ENCODE measurements around the gene PACS2. TPM values are rescaled to one million over a fixed set of nuclear protein-coding genes. Genes with fewer than 3 reads are reported as not detected.

Gene PACS2
- total and polyA plus RNA-seq, 2 of the 4 experiments (the other 2 are of a cell fraction), result 15.6 to 32.2 TPM

DNA sequence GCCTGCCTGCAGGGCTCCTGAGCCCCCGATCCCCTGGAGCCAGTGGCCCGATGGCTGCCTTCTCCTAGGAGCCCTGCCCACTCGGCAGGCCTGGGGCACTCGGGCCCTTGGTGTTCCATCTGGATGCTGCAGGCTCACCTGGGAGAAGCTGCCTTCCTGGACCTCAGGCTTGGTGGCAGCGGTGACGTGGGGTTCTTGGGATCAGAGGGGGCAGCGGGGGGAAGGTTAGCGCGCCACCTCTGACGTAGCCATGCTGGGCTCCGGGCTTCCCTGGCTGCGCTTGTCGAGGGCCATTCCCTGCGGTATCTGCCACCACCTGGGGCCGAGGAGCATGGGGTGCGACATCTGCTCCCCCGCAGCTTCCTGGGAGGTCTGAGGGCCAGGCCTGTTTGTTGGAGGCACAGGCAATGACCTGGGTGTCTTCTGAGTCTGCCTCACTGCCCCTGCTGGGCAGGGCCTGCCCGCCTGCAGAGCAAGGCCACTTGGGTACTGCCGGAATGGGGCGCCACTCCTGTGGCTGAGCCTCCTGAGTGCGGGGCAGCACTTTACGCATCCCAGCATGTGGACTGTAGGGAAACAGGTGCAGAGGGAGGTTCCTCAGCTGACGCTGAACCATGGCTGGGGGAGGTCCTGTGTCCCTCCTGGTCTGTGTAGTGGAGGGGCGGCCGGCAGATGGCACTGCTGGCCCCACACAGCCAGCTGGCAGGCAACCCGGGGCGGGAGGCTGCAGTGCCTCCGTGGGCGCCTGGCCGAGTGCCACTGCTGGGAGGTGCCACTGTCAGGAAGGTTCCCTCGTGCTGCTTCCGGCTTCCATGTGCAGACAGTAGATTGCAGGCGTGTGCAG, 125.4 kb downstream of the PACS2 start:
- no peak overlapping the region for H2AK9ac ChIP-seq (replicated peaks; ENCODE audit: low read depth, low read length, poor library complexity)
- H3K9me1 ChIP-seq (ENCODE audit: insufficient read depth, low read length), result no peaks in the 10 kb centered on the region
- no peak overlapping the region for H3K27ac ChIP-seq (ENCODE audit: insufficient read depth, low read length)
- H3K18ac ChIP-seq (ENCODE audit: low read depth, low read length), result no peak overlapping the region
- no peak overlapping the region for H3K14ac ChIP-seq (replicated peaks; ENCODE audit: low read depth, low read length)
- H3K4me3 ChIP-seq (ENCODE audit: insufficient read depth, low read depth, low read length), result no peak overlapping the region
- intact Hi-C loops (cut with micrococcal nuclease), result no loop called here
- CTCF ChIA-PET, result no interaction called here
- ATAC-seq (ENCODE audit: low read depth) (no peak), DNase-seq (no peak)
- dilution Hi-C loops (cut with HindIII; ENCODE audit: low sequenced_read_pairs, unreplicated experiment), result no loop called here
- H2BK20ac ChIP-seq (ENCODE audit: low read depth, low read length), result no peak overlapping the region
- no peak overlapping the region for H3K9ac ChIP-seq (ENCODE audit: low read depth, low read length)
- TF ChIP-seq CHD1 (IDR thresholded peaks at IDR 0.05; ENCODE audit: low read depth, low read length), result no peak
- no peak for TF ChIP-seq CEBPB (IDR thresholded peaks at IDR 0.05; ENCODE audit: low read depth, low read length)
- TF ChIP-seq RCOR1 (IDR thresholded peaks at IDR 0.05; ENCODE audit: insufficient replicate concordance, low read length), result no peak
- TF ChIP-seq, protein P1, sequence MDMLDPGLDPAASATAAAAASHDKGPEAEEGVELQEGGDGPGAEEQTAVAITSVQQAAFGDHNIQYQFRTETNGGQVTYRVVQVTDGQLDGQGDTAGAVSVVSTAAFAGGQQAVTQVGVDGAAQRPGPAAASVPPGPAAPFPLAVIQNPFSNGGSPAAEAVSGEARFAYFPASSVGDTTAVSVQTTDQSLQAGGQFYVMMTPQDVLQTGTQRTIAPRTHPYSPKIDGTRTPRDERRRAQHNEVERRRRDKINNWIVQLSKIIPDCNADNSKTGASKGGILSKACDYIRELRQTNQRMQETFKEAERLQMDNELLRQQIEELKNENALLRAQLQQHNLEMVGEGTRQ (IDR thresholded peaks at IDR 0.05; ENCODE audit: low read depth, low read length), result no peak
- TF ChIP-seq, protein P2, sequence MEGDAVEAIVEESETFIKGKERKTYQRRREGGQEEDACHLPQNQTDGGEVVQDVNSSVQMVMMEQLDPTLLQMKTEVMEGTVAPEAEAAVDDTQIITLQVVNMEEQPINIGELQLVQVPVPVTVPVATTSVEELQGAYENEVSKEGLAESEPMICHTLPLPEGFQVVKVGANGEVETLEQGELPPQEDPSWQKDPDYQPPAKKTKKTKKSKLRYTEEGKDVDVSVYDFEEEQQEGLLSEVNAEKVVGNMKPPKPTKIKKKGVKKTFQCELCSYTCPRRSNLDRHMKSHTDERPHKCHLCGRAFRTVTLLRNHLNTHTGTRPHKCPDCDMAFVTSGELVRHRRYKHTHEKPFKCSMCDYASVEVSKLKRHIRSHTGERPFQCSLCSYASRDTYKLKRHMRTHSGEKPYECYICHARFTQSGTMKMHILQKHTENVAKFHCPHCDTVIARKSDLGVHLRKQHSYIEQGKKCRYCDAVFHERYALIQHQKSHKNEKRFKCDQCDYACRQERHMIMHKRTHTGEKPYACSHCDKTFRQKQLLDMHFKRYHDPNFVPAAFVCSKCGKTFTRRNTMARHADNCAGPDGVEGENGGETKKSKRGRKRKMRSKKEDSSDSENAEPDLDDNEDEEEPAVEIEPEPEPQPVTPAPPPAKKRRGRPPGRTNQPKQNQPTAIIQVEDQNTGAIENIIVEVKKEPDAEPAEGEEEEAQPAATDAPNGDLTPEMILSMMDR (conservative IDR thresholded peaks at IDR 0.05; ENCODE audit: low read depth, low read length), result no peak
- no peak for TF ChIP-seq POLR2A (IDR thresholded peaks at IDR 0.05; ENCODE audit: low read depth, low read length)
- H3K56ac ChIP-seq (ENCODE audit: extremely low read depth, insufficient read depth, low read length), result no peak overlapping the region
- H4K91ac ChIP-seq (ENCODE audit: insufficient read depth, low read depth, low read length), result no peak overlapping the region
- H3K9me3 ChIP-seq (ENCODE audit: control insufficient read depth, insufficient read depth, low read length), result no peaks in the 10 kb centered on the region
- no peak overlapping the region for H2AFZ ChIP-seq (replicated peaks; ENCODE audit: low read length, poor library complexity)
- BruUV-seq (replicated peaks), result no TSS peak
- no peaks in the 10 kb centered on the region for H3K27me3 ChIP-seq (ENCODE audit: control insufficient read depth, insufficient read depth, low read length)
- POLR2A ChIA-PET (ENCODE audit: unreplicated experiment), result interaction anchor here (0.5 kb wide), 1 partner anchor 378 kb away, joined by 7 read pairs; no protein-coding TSS in a partner anchor
- H4K8ac ChIP-seq (ENCODE audit: low read depth in 2 of 2, low read length in 2 of 2), result no peak overlapping the region
- H4K5ac ChIP-seq (ENCODE audit: low read depth, low read length), result no peak overlapping the region
- no peaks in the 10 kb centered on the region for H3K4me1 ChIP-seq (ENCODE audit: control insufficient read depth, insufficient read depth, low read length)
- H3K79me1 ChIP-seq (ENCODE audit: low read depth in 1 of 2, low read length in 2 of 2), result peaks cover 12 to 63% of the 10 kb centered on the region in 2 experiments
- no peak overlapping the region for H3K4me2 ChIP-seq (ENCODE audit: low read depth, low read length)
- peaks cover 17% of the 10 kb centered on the region for H3K36me3 ChIP-seq (ENCODE audit: control insufficient read depth, insufficient read depth, low read length)
- no peak overlapping the region for H3K4ac ChIP-seq (ENCODE audit: low read depth, low read length)
- in situ Hi-C loops (cut with MboI; ENCODE audit: low sequenced_read_pairs), result no loop called here
- no peak overlapping the region for H2AK5ac ChIP-seq (ENCODE audit: low read depth, low read length)
- H2BK5ac ChIP-seq (ENCODE audit: low read depth, low read length, poor library complexity, severe bottlenecking), result no peak overlapping the region
- peaks cover 63% of the 10 kb centered on the region for H4K20me1 ChIP-seq (ENCODE audit: insufficient read depth, low read length)
- no peak overlapping the region for H2BK120ac ChIP-seq (ENCODE audit: low read depth, low read length)
- no peak overlapping the region for H3K23ac ChIP-seq (ENCODE audit: low read depth, low read length)
- no peak overlapping the region for H2BK15ac ChIP-seq (ENCODE audit: low read depth, low read length)
- WGBS, 2 experiments (ENCODE audit: extremely low coverage in 2 of 2, insufficient read length in 1 of 2), result 96% methylated on average over 13 of the region's 33 CpGs; no CpG with 5 or more reads in 1 of the 2 experiments

Measured in IMR-90 (cell line).